Measurements from ENCODE around the gene DNAJC1. TPM values are rescaled to one million over a fixed set of nuclear protein-coding genes. Genes with fewer than 3 reads are reported as not detected.

DNAJC1 gene
- total and polyA plus RNA-seq, 2 experiments from 2014 or later: 32.6 to 57.1 TPM

DNA sequence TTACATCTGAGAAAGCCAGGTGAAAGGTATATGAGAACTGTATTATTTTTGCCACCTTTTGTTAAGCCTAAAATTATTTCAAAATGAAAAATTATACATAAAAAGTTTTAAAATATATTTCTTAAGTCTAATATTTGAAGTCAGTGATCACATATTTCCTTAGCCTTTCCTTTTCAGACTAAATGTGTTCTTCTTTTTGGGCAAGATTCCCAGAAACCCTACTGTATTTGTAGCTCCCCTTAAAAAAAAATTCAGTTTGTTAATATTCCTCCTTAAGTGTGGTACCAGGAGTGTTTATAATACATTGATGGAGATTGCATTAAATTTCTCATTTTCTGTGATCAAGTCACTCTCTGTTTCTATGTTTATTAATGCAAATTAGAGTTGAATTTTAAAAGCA is 22.8 kb downstream of the DNAJC1 start:
- TF ChIP-seq, protein P1, sequence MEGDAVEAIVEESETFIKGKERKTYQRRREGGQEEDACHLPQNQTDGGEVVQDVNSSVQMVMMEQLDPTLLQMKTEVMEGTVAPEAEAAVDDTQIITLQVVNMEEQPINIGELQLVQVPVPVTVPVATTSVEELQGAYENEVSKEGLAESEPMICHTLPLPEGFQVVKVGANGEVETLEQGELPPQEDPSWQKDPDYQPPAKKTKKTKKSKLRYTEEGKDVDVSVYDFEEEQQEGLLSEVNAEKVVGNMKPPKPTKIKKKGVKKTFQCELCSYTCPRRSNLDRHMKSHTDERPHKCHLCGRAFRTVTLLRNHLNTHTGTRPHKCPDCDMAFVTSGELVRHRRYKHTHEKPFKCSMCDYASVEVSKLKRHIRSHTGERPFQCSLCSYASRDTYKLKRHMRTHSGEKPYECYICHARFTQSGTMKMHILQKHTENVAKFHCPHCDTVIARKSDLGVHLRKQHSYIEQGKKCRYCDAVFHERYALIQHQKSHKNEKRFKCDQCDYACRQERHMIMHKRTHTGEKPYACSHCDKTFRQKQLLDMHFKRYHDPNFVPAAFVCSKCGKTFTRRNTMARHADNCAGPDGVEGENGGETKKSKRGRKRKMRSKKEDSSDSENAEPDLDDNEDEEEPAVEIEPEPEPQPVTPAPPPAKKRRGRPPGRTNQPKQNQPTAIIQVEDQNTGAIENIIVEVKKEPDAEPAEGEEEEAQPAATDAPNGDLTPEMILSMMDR (IDR thresholded peaks at IDR 0.05; ENCODE audit: low read depth, low read length): no peak
- H3K27me3 ChIP-seq: no peaks in the 10 kb centered on the region
- peaks cover 21% of the 10 kb centered on the region for H3K4me1 ChIP-seq (ENCODE audit: low read depth)
- peak in 1 of 2 donors; percentile 46 for DNase-seq (ENCODE audit: low read depth in 1 of 2, low spot score in 1 of 2)
- H3K4me3 ChIP-seq: no peak overlapping the region
- H3K9me3 ChIP-seq (ENCODE audit: low read depth): no peaks in the 10 kb centered on the region
- no peak overlapping the region for H3K27ac ChIP-seq
- no peaks in the 10 kb centered on the region for H3K36me3 ChIP-seq

DNA sequence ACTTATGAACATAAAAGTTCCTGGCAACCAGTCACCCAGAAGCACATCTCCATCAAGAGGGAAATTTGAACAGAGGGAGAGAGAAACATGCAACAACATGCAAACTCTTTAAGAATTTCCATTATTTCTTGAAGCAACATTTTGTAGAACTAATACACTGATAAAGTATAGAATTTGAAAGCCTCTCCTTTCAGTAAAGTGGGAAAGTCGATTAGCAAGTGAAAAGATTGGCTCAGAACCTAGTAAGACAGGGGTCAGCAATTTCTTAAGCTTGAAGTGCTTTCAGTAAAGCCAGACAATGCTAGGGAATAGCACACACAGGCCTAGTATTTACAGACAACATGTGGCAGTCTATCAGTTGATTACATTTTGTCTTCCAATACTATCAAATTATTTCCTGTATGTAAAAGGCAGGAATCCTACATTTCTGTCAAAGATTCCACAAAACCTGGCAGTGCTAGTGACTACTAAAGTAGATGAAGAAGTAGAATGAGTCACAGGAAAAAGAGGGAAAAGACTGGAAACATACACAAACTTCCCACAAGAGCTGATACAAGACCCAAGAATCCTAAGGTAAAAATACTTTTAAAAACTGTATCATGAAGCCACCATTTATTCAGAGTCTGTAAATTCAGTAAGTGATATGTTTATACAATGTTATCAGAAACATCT is 25.2 kb downstream of the DNAJC1 start:
- H3K36me3 ChIP-seq: no peaks in the 10 kb centered on the region
- no peak overlapping the region for H3K4me3 ChIP-seq
- H3K9me3 ChIP-seq (ENCODE audit: low read depth): no peaks in the 10 kb centered on the region
- no peak overlapping the region for H3K27ac ChIP-seq
- TF ChIP-seq, protein P1 (IDR thresholded peaks at IDR 0.05; ENCODE audit: low read depth, low read length): no peak
- peak in 1 of 2 donors; percentile 53 for DNase-seq (ENCODE audit: low read depth in 1 of 2, low spot score in 1 of 2)
- H3K4me1 ChIP-seq (ENCODE audit: low read depth): peaks cover 25% of the 10 kb centered on the region
- no peaks in the 10 kb centered on the region for H3K27me3 ChIP-seq

DNA sequence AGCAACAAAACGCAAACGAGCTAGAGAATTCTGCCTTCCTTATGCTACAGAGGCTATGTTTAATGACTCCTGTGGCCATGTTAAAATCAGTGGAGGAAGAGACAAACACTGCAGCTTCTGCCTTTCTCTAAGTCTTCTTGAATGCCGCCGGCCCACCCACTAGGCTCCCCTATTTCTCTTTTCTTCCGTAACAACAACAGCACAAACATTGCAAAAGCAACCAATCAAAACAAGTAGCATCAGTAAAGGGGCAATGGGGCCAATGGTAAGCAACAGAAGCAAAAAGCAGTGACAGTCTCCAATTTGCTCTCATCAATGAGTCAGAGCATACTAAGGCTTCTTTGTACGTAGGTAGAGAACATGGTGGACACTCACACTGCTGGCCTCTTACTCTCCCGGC is 26.8 kb downstream of the DNAJC1 start:
- DNase-seq (ENCODE audit: low read depth in 1 of 2, low spot score in 1 of 2): no peak
- Histone ChIP-seq H3K4me3 (no peak overlapping the region), H3K36me3 (no peaks in the 10 kb centered on the region), H3K27ac (no peak overlapping the region), H3K9me3 (ENCODE audit: low read depth) (no peaks in the 10 kb centered on the region), H3K4me1 (ENCODE audit: low read depth) (peaks cover 25% of the 10 kb centered on the region), H3K27me3 (no peaks in the 10 kb centered on the region)
- TF ChIP-seq, protein P1 (IDR thresholded peaks at IDR 0.05; ENCODE audit: low read depth, low read length): no peak

DNA sequence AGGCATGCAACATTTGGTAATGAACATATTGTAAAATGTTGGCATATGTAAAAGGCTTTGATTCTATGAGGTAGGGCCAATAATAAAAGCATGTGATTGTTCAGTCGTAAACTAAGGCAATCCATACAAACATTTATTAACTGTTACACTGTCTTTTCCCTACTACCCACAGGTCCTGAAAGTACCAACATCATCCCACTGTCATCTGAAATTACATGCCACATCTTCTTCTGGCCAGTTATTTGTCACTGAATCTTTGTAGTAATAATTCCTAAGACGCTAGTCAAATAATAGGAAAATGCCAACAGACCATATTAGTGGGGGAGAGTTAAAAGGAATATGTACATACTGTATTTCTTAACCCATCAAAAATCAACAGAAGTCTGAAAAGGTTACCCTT is 27.2 kb downstream of the DNAJC1 start:
- DNase-seq (ENCODE audit: low read depth in 1 of 2, low spot score in 1 of 2): no peak
- no peak overlapping the region for H3K4me3 ChIP-seq
- H3K9me3 ChIP-seq (ENCODE audit: low read depth): no peaks in the 10 kb centered on the region
- no peaks in the 10 kb centered on the region for H3K27me3 ChIP-seq
- H3K4me1 ChIP-seq (ENCODE audit: low read depth): peaks cover 25% of the 10 kb centered on the region
- no peaks in the 10 kb centered on the region for H3K36me3 ChIP-seq
- TF ChIP-seq, protein P1 (IDR thresholded peaks at IDR 0.05; ENCODE audit: low read depth, low read length): no peak
- H3K27ac ChIP-seq: no peak overlapping the region

DNA sequence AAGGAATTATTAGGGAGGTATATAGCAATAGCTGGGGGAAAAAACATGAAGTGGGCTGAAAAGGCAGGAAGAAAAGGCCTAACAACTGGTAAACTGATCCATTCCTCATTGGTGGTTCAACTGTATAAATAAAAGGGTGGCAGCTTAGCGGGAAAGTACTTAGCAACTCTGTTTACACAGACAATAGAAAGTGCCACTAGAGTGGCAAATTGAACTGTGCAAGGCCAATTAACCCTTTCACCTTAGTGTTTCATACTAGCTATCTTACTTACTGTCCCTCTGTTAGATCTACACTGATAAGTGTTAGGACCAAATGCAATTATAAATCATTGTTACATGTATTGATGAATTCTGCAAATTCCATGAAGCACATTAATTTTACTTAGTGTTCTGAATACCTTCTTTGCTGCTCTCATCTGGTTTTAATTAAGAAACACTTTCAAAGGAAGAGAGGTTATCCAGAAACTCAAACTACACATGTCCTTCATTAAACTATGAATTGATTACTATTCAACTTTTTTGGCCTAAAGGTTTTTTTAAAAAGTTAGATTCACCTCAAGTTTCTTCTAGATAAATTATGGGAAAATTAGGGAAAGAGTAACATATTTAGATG is 28.0 kb downstream of the DNAJC1 start:
- Histone ChIP-seq H3K27ac (no peak overlapping the region), H3K27me3 (no peaks in the 10 kb centered on the region)

More for the DNA sequence above, 28.0 kb downstream of the DNAJC1 start:
- DNase-seq (ENCODE audit: low read depth in 1 of 2, low spot score in 1 of 2): no peak
- Histone ChIP-seq H3K9me3 (ENCODE audit: low read depth) (no peaks in the 10 kb centered on the region), H3K36me3 (no peaks in the 10 kb centered on the region), H3K4me3 (no peak overlapping the region), H3K4me1 (ENCODE audit: low read depth) (peaks cover 25% of the 10 kb centered on the region)
- TF ChIP-seq, protein P1 (IDR thresholded peaks at IDR 0.05; ENCODE audit: low read depth, low read length): no peak
